C4-2B (cell line): Measurements from ENCODE around the gene RBMY1A1.
"Not testable (repeated sequence)": the region's sequence is repeated elsewhere in the genome, so short reads cannot be mapped to it uniquely, and the experiment has no call there.

Experiments
- H3K27ac ChIP-seq: fragments of 450-650 bp; 2 replicates; pipeline ENCODE4 v1.5.1; 2017
- ZFX ChIP-seq: fragments of 450-650 bp; IDR thresholded peaks from 2 replicates; pipeline ENCODE4 v1.6.1; 2017
- TF ChIP-seq, protein P1 (sequence below): fragments of 450-650 bp; conservative IDR thresholded peaks from 2 replicates; pipeline ENCODE4 v1.5.1; 2017; ENCODE audit warnings: mild to moderate bottlenecking

Gene RBMY1A1

DNA sequence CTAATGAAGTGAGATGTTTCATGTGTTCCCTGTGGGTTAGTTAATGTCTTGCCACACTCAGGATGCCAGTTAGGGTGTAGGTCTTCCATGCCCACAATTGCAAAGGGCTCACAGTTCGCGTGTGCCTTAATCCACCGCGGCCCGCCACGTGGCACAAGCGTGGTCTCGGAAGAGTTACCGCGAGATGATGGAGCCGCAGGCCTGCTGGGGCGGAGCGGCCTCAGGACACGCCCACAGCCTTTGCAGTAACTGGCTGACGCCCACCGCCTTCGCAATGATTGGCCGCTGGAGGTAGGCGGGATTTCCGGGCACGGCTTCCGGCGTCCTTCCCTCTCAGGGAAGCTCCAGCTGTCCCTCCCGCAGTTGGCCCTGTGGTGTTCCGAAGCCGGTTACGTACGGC, at the start of gene RBMY1A1:
Gene RBMY1A1, plus strand, starts transcription at position 301 of the 400 bp plus-strand sequence. CDS start 2,013 bp downstream, outside the sequence.
- H3K27ac ChIP-seq: not testable (repeated sequence)

DNA sequence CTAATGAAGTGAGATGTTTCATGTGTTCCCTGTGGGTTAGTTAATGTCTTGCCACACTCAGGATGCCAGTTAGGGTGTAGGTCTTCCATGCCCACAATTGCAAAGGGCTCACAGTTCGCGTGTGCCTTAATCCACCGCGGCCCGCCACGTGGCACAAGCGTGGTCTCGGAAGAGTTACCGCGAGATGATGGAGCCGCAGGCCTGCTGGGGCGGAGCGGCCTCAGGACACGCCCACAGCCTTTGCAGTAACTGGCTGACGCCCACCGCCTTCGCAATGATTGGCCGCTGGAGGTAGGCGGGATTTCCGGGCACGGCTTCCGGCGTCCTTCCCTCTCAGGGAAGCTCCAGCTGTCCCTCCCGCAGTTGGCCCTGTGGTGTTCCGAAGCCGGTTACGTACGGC, 23.6 kb upstream of the RBMY1A1 start, which contains the start of gene RBMY1B:
Gene RBMY1B, plus strand, starts transcription at position 301 of the 400 bp plus-strand sequence. CDS start 2,013 bp downstream, outside the sequence.
- not testable (repeated sequence) for H3K27ac ChIP-seq

DNA sequence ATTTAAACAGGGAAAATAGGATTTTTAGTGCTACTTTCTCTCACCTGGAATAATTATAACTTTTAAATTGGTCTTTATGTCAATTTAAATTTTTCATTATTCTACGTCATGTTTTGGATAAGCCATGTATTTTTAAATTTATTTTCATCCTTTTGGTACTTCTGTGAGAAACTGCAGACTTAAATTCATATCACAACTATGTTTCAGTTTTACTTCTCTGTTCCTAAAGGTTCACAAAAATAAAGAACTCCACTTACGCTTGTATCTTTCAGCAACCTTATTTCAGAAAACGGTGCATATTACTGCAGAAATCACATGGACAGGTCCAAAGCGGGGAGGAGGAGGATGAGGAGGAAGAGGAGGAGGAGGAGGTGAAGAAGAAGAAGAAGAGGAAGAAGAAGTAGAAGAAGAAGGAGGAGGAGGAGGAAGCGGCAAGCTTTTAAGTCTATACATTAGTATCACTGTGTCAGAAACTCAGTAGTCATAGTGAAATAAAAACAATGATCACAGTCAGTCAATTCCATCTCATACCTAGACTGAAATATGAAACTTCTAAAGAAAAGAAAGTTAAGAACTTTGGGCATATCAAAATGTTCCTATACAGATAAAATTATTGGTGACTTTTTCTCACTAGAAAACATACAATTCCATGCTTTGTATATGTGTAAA, 24.8 kb downstream of the RBMY1A1 start:
- not testable (repeated sequence) for H3K27ac ChIP-seq

DNA sequence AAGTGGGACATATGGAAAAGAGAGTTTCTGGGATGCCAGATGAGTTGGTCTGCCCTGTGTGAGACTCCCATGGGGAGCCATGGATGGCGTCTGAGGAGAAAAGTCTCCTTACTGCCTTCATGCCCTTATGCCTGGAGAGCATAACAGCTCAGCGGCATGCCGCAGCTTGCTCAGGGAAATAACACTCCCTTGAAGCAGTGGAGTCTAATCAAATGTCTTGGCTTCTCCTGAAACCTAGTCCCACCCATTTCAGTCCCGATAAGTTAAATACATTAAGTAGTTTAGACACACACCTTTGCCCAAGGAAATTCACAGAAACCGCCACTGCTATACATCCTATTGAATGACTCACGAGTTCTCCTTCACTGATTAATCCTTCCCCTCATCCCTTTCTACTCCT, 50.8 kb downstream of the RBMY1A1 start:
- no peak overlapping the region for H3K27ac ChIP-seq
- TF ChIP-seq, protein P1, sequence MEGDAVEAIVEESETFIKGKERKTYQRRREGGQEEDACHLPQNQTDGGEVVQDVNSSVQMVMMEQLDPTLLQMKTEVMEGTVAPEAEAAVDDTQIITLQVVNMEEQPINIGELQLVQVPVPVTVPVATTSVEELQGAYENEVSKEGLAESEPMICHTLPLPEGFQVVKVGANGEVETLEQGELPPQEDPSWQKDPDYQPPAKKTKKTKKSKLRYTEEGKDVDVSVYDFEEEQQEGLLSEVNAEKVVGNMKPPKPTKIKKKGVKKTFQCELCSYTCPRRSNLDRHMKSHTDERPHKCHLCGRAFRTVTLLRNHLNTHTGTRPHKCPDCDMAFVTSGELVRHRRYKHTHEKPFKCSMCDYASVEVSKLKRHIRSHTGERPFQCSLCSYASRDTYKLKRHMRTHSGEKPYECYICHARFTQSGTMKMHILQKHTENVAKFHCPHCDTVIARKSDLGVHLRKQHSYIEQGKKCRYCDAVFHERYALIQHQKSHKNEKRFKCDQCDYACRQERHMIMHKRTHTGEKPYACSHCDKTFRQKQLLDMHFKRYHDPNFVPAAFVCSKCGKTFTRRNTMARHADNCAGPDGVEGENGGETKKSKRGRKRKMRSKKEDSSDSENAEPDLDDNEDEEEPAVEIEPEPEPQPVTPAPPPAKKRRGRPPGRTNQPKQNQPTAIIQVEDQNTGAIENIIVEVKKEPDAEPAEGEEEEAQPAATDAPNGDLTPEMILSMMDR: no peak
- no peak for TF ChIP-seq ZFX

DNA sequence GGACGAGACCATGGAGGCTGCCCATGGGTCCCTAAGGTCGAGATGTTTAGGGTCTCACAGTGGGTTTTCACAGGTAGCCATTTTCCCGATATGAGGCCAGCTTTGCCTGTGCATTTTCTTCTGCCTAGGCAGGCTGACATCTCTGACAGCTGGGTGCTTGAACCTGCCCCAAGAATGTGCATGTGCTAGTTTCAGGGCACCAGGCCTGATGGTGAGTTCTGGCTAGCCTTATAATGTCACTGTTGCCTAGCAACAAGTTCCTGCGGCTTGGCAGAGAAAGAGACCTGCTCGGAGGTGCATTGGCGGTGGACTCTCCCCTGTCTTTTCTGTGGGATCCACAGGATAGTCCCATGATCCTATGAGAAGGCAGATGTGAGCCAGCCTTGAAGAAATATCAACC, 51.8 kb downstream of the RBMY1A1 start:
- H3K27ac ChIP-seq: not testable (repeated sequence)

DNA sequence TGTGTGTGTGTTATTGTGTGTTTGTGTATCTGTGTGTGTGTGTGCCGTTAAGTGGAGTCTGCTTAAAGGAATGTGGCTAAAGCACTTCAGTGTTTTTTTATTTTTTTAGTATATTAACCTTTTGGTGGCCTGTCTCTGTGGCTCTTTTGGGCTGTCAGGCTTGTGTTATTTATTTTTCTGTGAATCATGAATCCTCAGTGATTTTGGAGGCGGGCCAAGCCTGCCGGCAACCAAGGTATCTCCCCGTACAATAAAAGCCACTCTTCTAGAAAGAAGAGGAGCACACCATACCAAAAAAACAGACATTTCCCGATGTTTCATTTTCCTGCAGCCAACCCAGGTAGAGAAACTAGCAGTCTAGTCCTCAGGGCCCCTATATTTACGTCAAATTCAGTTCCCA, 57.4 kb downstream of the RBMY1A1 start:
- TF ChIP-seq ZFX: no peak
- H3K27ac ChIP-seq: no peak overlapping the region

DNA sequence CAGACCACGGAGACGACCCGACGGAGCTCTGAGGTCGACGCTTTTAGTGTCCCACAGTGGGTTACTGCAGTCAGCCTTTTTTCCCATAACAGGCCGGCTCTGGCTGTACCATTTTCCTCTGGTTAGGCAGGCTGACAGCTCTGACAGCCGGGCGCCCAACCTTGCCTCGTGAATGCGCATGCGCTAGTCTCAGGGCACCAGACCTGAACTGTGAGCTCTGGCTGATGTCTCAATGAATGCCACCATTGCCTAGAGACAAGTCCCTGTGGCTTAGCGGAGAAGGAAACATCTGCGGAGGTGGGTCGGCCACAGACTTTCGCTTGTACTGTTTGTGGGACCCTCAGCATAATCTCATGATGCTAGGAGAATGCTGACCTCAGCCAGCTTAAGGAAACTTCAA, 61.6 kb downstream of the RBMY1A1 start:
- not testable (repeated sequence) for H3K27ac ChIP-seq
